ENCODE data around the gene FOCAD. TPM values are rescaled to one million over a fixed set of nuclear protein-coding genes. Genes with fewer than 3 reads are reported as not detected.

The FOCAD gene
- total RNA-seq, 2 donors from 2014 or later = 21.5 to 85.7 TPM

MicroRNAs encoded within 50 kb of the gene (microRNA counts, 767-probe panel; counts per million panel counts)
- microRNA hsa-miR-491-3p (0 to 736 counts per million in 2 donors), microRNA hsa-miR-491-5p (0 to 736 counts per million in 2 donors)

Small RNAs within 50 kb of the gene (microRNA-seq; reads per million reads assigned to microRNA genes)
- gene MIR491 (ENCODE audit: borderline number of aligned reads in 2 of 2, borderline replicate concordance in 2 of 2) = 9.8 to 10.8 reads per million in 2 donors

Small RNAs within 50 kb of the gene (small RNA-seq; reads per million reads assigned to genes)
- not detected for gene MIR491
- not detected for gene SNORA30B

Other genes starting within 250 kb of the FOCAD start
- gene MLLT3, start 61.8 kb upstream of the FOCAD start, total RNA-seq = 1 to 10 TPM; 5.6 to 5.7 TPM

Measured in body of pancreas (tissue), 4 donors.